Kidney epithelial cell (primary cell): Measurements from ENCODE around the gene PRCP. TPM values are rescaled to one million over a fixed set of nuclear protein-coding genes. Genes with fewer than 3 reads are reported as not detected.

ENCODE experiments used
- DNase-seq: peaks from one replicate; pipeline ENCODE4 v3.0.0-alpha.2; 2010; ENCODE audit warnings: low read depth
- H3K27me3 ChIP-seq: 2 replicates; pipeline ENCODE4 v1.6.0; 2011; ENCODE audit warnings: low read length; ENCODE audit not compliant: control insufficient read depth, insufficient read depth
- H3K36me3 ChIP-seq: 2 replicates; pipeline ENCODE4 v1.5.1; 2011; ENCODE audit warnings: low read length; ENCODE audit not compliant: control insufficient read depth, insufficient read depth
- H3K4me3 ChIP-seq: 2 replicates; pipeline ENCODE4 v1.5.1; 2011; ENCODE audit warnings: low read depth, mild to moderate bottlenecking, control low read depth, low read length
- total RNA-seq: library from RNA; depleted of rRNA; stranded (reverse); fragments of >200 nt; gene quantifications from 2 replicates; pipeline ENCODE4 v1.2.3, GENCODE V29; 2015
- TF ChIP-seq, protein P1 (sequence below): IDR thresholded peaks from 2 replicates; pipeline ENCODE4 v1.5.1; 2011; ENCODE audit warnings: mild to moderate bottlenecking, moderate library complexity, low read length, control low read depth, inconsistent platforms; ENCODE audit not compliant: insufficient read depth, poor library complexity, severe bottlenecking

Gene PRCP
- total RNA-seq, 1 donor from 2014 or later: 23.7 TPM

DNA sequence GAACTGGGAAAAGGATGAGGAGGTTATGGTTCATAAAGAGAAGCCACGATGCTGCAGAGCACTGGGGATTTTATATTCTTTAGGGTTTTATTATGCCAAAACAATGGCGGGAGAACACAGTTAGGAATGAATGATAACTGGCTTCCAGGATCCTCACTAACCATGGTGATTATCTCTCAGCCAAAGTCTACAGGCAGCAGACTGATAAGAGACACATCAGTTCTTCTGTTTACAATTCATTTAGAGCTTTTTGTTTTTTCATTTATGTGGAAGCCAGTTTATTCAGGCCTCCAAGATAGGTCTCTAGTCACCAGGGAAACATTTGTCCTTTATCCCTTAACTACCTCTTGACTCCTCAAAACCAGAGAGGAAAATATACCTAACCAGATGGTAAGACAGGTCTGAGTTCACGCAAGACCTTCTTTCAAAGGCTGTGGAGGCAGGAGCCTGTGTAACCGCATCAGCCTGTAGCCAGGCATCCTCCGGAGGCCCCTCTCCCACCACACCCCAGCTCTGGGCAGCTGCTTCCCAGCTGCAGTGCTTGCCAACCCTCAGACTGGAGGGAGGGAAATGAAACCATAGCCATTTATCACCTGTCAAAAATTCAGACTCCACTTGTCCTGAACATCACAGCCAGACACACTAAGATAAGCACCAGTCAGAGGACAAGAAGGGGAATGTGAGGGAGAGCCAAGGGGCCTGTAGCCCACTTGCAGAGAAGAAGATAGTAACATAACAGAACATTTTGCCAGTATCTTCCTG is 109.3 kb downstream of the PRCP start:
- Histone ChIP-seq H3K36me3 (no peaks in the 10 kb centered on the region), H3K4me3 (no peak overlapping the region), H3K27me3 (no peaks in the 10 kb centered on the region)
- no peak for DNase-seq
- TF ChIP-seq, protein P1, sequence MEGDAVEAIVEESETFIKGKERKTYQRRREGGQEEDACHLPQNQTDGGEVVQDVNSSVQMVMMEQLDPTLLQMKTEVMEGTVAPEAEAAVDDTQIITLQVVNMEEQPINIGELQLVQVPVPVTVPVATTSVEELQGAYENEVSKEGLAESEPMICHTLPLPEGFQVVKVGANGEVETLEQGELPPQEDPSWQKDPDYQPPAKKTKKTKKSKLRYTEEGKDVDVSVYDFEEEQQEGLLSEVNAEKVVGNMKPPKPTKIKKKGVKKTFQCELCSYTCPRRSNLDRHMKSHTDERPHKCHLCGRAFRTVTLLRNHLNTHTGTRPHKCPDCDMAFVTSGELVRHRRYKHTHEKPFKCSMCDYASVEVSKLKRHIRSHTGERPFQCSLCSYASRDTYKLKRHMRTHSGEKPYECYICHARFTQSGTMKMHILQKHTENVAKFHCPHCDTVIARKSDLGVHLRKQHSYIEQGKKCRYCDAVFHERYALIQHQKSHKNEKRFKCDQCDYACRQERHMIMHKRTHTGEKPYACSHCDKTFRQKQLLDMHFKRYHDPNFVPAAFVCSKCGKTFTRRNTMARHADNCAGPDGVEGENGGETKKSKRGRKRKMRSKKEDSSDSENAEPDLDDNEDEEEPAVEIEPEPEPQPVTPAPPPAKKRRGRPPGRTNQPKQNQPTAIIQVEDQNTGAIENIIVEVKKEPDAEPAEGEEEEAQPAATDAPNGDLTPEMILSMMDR: no peak

DNA sequence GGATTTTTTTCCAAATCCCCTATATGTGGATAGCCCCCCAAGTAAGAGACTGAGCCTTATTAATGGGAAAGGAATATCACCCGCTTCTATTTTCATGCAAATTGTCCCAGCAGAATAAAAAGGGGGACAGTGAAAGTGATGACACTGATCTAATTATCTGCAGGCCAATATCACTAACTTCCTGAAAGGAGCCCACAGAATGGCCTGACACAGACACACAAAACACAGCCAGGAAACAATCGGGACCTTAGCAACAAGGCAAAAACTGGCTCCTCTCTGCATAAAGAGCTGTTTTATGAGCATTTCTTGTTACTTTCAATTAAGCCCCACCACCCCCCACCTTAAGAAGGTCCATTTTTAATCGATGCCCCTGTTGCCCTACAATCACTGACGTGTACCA is 112.2 kb downstream of the PRCP start:
- TF ChIP-seq, protein P1: no peak
- H3K36me3 ChIP-seq: no peaks in the 10 kb centered on the region
- no peak for DNase-seq
- H3K4me3 ChIP-seq: no peak overlapping the region
- H3K27me3 ChIP-seq: no peaks in the 10 kb centered on the region

DNA sequence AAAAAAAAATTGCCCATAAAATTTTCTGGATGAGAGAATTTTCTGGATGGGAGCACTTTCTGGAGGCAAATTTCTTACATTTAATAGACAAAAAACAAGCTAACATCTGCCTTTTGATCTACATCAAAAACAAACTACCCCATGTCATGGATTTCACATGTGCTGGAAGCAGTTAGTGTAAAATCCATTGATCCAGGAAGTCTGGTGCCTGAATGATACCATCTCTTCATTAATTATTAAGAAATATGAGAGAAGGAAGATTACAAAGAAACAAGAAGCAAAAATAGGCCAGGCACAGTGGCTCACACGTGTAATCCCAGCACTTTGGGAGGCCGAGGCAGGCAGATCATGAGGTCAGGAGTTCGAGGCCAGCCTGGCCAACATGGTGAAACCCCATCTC is 113.4 kb downstream of the PRCP start:
- DNase-seq: no peak

DNA sequence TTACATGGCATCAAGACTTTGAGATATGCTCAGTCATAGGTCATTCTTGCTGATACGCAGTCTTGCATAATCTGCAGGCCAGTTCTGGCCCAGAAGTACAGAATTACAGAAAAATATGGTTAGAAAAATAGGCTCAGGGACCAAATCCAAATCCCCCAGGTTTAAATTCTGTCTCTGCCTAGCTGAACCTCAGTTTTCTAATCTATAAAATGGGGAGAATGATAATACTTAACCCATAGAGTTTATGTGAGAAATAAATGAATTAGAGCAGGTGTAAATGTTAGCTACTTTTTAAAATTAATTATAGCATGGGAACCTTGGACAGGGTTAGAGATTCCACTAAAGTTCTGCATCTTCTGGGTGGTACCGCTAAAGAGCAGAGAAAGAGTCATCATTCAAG is 114.2 kb downstream of the PRCP start:
- Histone ChIP-seq H3K4me3 (no peak overlapping the region), H3K27me3 (no peaks in the 10 kb centered on the region), H3K36me3 (no peaks in the 10 kb centered on the region)
- TF ChIP-seq, protein P1: no peak
- DNase-seq: no peak

More for the DNA sequence above, 113.4 kb downstream of the PRCP start:
- no peaks in the 10 kb centered on the region for H3K27me3 ChIP-seq
- no peaks in the 10 kb centered on the region for H3K36me3 ChIP-seq
- H3K4me3 ChIP-seq: no peak overlapping the region
- TF ChIP-seq, protein P1: no peak

DNA sequence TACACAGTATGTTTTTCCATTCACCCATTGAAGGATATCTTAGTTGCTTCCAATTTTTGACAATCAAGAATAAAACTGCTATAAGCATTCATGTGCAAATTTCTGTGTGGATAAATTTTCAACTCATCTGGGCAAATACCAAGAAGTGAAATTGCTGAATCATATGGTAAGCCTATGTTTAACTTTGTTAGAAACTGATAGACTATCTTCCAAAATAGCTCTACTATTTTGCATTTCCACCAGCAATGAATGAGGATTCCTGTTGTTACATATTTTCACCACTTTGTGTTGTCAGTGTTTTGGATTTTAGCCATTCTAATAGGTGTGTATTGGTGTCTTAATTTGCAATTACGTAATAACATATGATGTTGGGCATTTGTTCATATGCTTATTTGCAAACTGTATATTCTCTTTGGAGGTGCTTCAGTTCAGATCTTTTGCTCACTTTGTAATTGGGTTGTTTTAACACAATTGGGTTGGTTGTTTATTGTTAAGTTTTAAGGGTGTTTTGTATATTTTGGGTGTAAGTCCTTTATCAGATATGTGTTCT is 117.3 kb downstream of the PRCP start:
- H3K27me3 ChIP-seq: no peaks in the 10 kb centered on the region
- H3K4me3 ChIP-seq: no peak overlapping the region
- TF ChIP-seq, protein P1: no peak
- DNase-seq: no peak
- H3K36me3 ChIP-seq: no peaks in the 10 kb centered on the region
